Esophagus muscularis mucosa (tissue), 3 donors: ENCODE measurements around the gene TMEM237.

ENCODE experiments used
- CTCF ChIP-seq, 3 experiments: fragments of 200-600 bp in 2 of 3; fragments of 450-650 bp in 1 of 3; sonication (generic) in 2 of 3; IDR thresholded peaks; one replicate each; pipeline ENCODE4 v1.5.1; 2017 to 2019; ENCODE audit warnings: antibody characterized with exemption in 3 of 3, mild to moderate bottlenecking in 2 of 3, moderate library complexity in 1 of 3
- POLR2A ChIP-seq: fragments of 450-650 bp; IDR thresholded peaks from one replicate; pipeline ENCODE4 v1.6.1; 2017; ENCODE audit warnings: antibody characterized with exemption, moderate library complexity, mild to moderate bottlenecking, low read depth
- POLR2AphosphoS5 ChIP-seq, 2 donors: sonication (generic); formaldehyde crosslinking; IDR thresholded peaks; one replicate each; pipeline ENCODE4 v1.6.1; 2017; ENCODE audit warnings: antibody characterized with exemption in 2 of 2

GRCh38 chr2:201572846-201573508 lies 70.3 kb downstream of the TMEM237 start:
- TF ChIP-seq POLR2AphosphoS5 (IDR thresholded peaks at IDR 0.05), result no peak
- TF ChIP-seq POLR2A, result no peak
- no peak for TF ChIP-seq CTCF (IDR thresholded peaks at IDR 0.05)
